Kidney (tissue), 14 donors: Measurements from ENCODE around the gene MB21D2. TPM values are rescaled to one million over a fixed set of nuclear protein-coding genes. Genes with fewer than 3 reads are reported as not detected.

Experiments used
- DNase-seq, 5 donors: peaks; one replicate each; pipeline ENCODE4 v3.0.0-alpha.2; 2013 to 2020
- FAIRE-seq: peaks from 2 replicates; lab custom pipeline; 2012; peaks lifted over from hg19 to GRCh38; lab: Jason Lieb, UNC
- H3K27ac ChIP-seq, 2 donors: one replicate each; pipeline ENCODE4 v1.7.0; 2013; ENCODE audit warnings: low read depth in 2 of 2, low read length in 2 of 2, inconsistent platforms in 1 of 2
- H3K27me3 ChIP-seq: one replicate; pipeline ENCODE4 v1.7.1; 2013; ENCODE audit warnings: low read length, inconsistent platforms; ENCODE audit not compliant: control insufficient read depth, insufficient read depth
- H3K36me3 ChIP-seq, 3 donors: one replicate each; pipeline versions ENCODE4 v1.7.0 to v1.7.1; 2013; ENCODE audit warnings: low read length in 3 of 3, control low read depth in 1 of 3, inconsistent platforms in 1 of 3; ENCODE audit not compliant: insufficient read depth in 3 of 3, control insufficient read depth in 2 of 3
- H3K4me1 ChIP-seq, 3 donors: one replicate each; pipeline versions ENCODE4 v1.7.0 to v1.7.1; 2013; ENCODE audit warnings: low read length in 3 of 3, inconsistent platforms in 1 of 3, low read depth in 1 of 3; ENCODE audit not compliant: control insufficient read depth in 2 of 3, insufficient read depth in 2 of 3
- H3K4me3 ChIP-seq, 3 donors: one replicate each; pipeline versions ENCODE4 v1.7.0 to v1.8.1; 2013; ENCODE audit warnings: low read length in 3 of 3, control low read depth in 1 of 3, inconsistent platforms in 1 of 3
- H3K9ac ChIP-seq, 3 donors: one replicate each; pipeline versions ENCODE4 v1.7.0 to v1.7.1; 2013; ENCODE audit warnings: low read length in 3 of 3, control low read depth in 1 of 3, inconsistent platforms in 1 of 3
- H3K9me3 ChIP-seq, 3 donors: one replicate each; pipeline versions ENCODE4 v1.7.0 to v1.7.1; 2013; ENCODE audit warnings: low read length in 3 of 3, control low read depth in 1 of 3, inconsistent platforms in 1 of 3; ENCODE audit not compliant: control insufficient read depth in 2 of 3, insufficient read depth in 1 of 3
- CTCF ChIP-seq: IDR thresholded peaks from 3 replicates; pipeline ENCODE4 v1.5.1; 2012; ENCODE audit warnings: mild to moderate bottlenecking, moderate library complexity, borderline replicate concordance; ENCODE audit not compliant: insufficient read depth; ENCODE audit errors: extremely low read depth
- intact Hi-C: fragments of 100-400 bp; cut with DNase I; formaldehyde crosslinking; loops from one replicate; pipeline ENCODE4 v1.11.1; 2022
- polyA plus RNA-seq: library from polyadenylated mRNA; stranded (reverse); fragments of 350-450 nt; fragmentation: Illumina TruSeq; extraction: RNeasy Lipid Tissue Mini Kit (QIAGEN cat#74804); gene quantifications from one replicate; pipeline ENCODE4 v1.2.3, GENCODE V29; 2014; ENCODE audit warnings: low read depth, low replicate concordance; ENCODE audit not compliant: insufficient read depth
- total RNA-seq: library from RNA; stranded (reverse); fragmentation: NEBNext Ultra II Directional; extraction: Animal tissue kit (Norgen Biotek cat#: 25700); gene quantifications from one replicate; pipeline ENCODE4 v1.2.1, GENCODE V29; 2021
- donor health status: control.
- donor health status: control.
- donor health status: control.
- donor health status: control.
- donor health status: control.
- donor health status: DM: yes; HTN: yes; CAD: no.
- donor health status: Normal renal cell carcinoma (clear cell type).

MB21D2 gene
- total and polyA plus RNA-seq, 2 donors from 2014 or later: 3.2 to 3.9 TPM

GRCh38 chr3:192935441-192935840, 17.8 kb upstream of the MB21D2 start:
- H3K9me3 ChIP-seq: no peaks in the 10 kb centered on the region
- no peak overlapping the region for H3K27ac ChIP-seq
- H3K4me1 ChIP-seq: no peaks in the 10 kb centered on the region
- DNase-seq (no peak), FAIRE-seq (no peak)
- TF ChIP-seq CTCF: no peak
- H3K36me3 ChIP-seq: no peaks in the 10 kb centered on the region
- no peak overlapping the region for H3K9ac ChIP-seq
- no peaks in the 10 kb centered on the region for H3K27me3 ChIP-seq
- H3K4me3 ChIP-seq: no peak overlapping the region
- intact Hi-C loops: no loop called here

- no peaks in the 10 kb centered on the region for H3K9me3 ChIP-seq
- H3K4me1 ChIP-seq: no peaks in the 10 kb centered on the region
- no peak for FAIRE-seq
- no peaks in the 10 kb centered on the region for H3K27me3 ChIP-seq
- no peak overlapping the region for H3K9ac ChIP-seq
- no peak for DNase-seq
- H3K4me3 ChIP-seq: no peak overlapping the region
- H3K27ac ChIP-seq: no peak overlapping the region
- H3K36me3 ChIP-seq: no peaks in the 10 kb centered on the region
- intact Hi-C loops: no loop called here
- TF ChIP-seq CTCF: no peak
These were observed 16.3 kb upstream of the MB21D2 start for GRCh38 chr3:192933779-192934460.

- no peak overlapping the region for H3K9ac ChIP-seq
- DNase-seq: no peak
- no peak for FAIRE-seq
- H3K9me3 ChIP-seq: no peaks in the 10 kb centered on the region
- intact Hi-C loops: no loop called here
- no peaks in the 10 kb centered on the region for H3K36me3 ChIP-seq
- no peaks in the 10 kb centered on the region for H3K27me3 ChIP-seq
- no peak overlapping the region for H3K27ac ChIP-seq
- H3K4me3 ChIP-seq: no peak overlapping the region
- no peak for TF ChIP-seq CTCF
- no peaks in the 10 kb centered on the region for H3K4me1 ChIP-seq
These were observed 15.6 kb upstream of the MB21D2 start for GRCh38 chr3:192933259-192933658.

GRCh38 chr3:192931825-192932224, 14.2 kb upstream of the MB21D2 start:
- DNase-seq (no peak), FAIRE-seq (no peak)
- H3K36me3 ChIP-seq: no peaks in the 10 kb centered on the region
- no peak for TF ChIP-seq CTCF
- no peak overlapping the region for H3K9ac ChIP-seq
- no peaks in the 10 kb centered on the region for H3K9me3 ChIP-seq
- intact Hi-C loops: no loop called here
- no peaks in the 10 kb centered on the region for H3K27me3 ChIP-seq
- no peak overlapping the region for H3K4me3 ChIP-seq
- no peaks in the 10 kb centered on the region for H3K4me1 ChIP-seq
- H3K27ac ChIP-seq: no peak overlapping the region
